Measurements from ENCODE around the gene PC.

PC gene

GRCh38 chr11:66882561-66883015, 75.6 kb downstream of the PC start:
- peak; percentile 88 for DNase-seq

GRCh38 chr11:66881927-66882452, 76.2 kb downstream of the PC start:
- no peak for DNase-seq

- DNase-seq: no peak
Observed at GRCh38 chr11:66881451-66881835, 76.7 kb downstream of the PC start.

GRCh38 chr11:66880496-66881450, 77.4 kb downstream of the PC start:
- DNase-seq: peak; percentile 91

- no peak for DNase-seq
Observed at GRCh38 chr11:66879999-66880398, 78.2 kb downstream of the PC start.

GRCh38 chr11:66879583-66879982, 78.6 kb downstream of the PC start:
- DNase-seq: no peak

GRCh38 chr11:66879000-66879399, 79.2 kb downstream of the PC start:
- DNase-seq: no peak

GRCh38 chr11:66878474-66878873, 79.7 kb downstream of the PC start:
- no peak for DNase-seq

GRCh38 chr11:66877588-66878385, 80.4 kb downstream of the PC start:
- DNase-seq: no peak

GRCh38 chr11:66875378-66875777, 82.8 kb downstream of the PC start:
- DNase-seq: no peak

GRCh38 chr11:66874232-66874631, 84.0 kb downstream of the PC start:
- DNase-seq: no peak

GRCh38 chr11:66871521-66871901, 86.7 kb downstream of the PC start:
- DNase-seq: no peak

GRCh38 chr11:66870616-66871520, 87.3 kb downstream of the PC start:
- DNase-seq: no peak

GRCh38 chr11:66870131-66870530, 88.1 kb downstream of the PC start:
- no peak for DNase-seq

GRCh38 chr11:66869567-66869870, 88.7 kb downstream of the PC start:
- no peak for DNase-seq

- DNase-seq: no peak
Observed at GRCh38 chr11:66868726-66869566, 89.2 kb downstream of the PC start.

GRCh38 chr11:66868082-66868725, 90.0 kb downstream of the PC start:
- no peak for DNase-seq

GRCh38 chr11:66867425-66868040, 90.7 kb downstream of the PC start:
- DNase-seq: no peak

GRCh38 chr11:66866511-66866986, 91.6 kb downstream of the PC start:
- DNase-seq: no peak

GRCh38 chr11:66866007-66866406, 92.2 kb downstream of the PC start:
- no peak for DNase-seq
